ENCODE measurements around the gene RFX2.
"Not testable (repeated sequence)": the region's sequence is repeated elsewhere in the genome, so short reads cannot be mapped to it uniquely, and the experiment has no call there.

RFX2 gene

DNA sequence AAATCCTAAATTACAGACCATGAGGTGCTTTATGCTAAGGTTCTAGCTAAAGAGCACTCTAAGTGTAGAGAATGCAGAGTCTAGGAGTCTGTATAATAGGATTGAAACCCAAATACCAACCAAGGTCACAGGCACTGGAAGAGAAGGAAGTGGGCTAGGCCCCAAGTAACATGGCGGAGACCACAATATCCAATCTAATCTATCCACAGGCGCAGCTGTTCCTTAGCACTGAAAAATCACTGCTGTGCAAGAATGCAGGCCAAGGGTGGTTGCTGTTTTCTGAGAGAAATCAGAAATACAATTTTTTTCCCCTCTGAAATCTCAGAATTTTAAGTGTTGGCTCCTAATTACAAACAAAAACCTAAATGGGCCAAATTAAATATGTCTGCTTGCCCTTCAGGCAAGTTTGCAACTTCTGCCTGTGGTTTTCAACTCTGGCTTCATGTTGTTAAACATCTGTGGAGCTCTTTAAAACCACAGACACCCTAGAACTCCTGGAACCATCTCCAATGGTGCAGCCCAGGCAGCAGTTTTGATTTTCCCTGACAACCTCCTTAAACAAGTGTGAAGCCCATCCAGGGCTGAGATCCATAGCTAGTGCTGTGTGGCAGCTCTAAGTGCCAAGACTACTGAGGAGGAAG, 138.5 kb downstream of the RFX2 start:
- DNase-seq (ENCODE audit: low read depth in 2 of 2), result no peak

DNA sequence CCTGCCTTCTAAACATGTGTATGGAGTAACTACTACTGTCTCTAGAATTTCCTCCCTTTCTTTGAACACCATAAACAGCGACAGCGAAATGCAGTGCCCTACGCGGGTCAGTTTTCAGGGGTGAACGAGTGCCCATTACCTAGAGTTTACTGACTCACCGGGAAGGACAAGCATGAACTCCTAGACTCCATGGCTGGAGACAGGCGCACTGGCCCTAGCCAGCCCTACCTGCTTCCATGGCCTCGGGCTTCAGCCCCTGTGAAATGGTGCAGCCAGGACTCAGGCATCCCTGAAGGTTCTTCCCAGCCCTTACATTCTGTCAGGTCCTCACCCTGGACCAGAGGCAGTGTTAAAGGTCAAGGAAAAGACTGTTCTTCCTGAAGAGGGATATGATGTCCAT, 140.8 kb downstream of the RFX2 start:
- DNase-seq (ENCODE audit: low read depth in 2 of 2), result no peak

DNA sequence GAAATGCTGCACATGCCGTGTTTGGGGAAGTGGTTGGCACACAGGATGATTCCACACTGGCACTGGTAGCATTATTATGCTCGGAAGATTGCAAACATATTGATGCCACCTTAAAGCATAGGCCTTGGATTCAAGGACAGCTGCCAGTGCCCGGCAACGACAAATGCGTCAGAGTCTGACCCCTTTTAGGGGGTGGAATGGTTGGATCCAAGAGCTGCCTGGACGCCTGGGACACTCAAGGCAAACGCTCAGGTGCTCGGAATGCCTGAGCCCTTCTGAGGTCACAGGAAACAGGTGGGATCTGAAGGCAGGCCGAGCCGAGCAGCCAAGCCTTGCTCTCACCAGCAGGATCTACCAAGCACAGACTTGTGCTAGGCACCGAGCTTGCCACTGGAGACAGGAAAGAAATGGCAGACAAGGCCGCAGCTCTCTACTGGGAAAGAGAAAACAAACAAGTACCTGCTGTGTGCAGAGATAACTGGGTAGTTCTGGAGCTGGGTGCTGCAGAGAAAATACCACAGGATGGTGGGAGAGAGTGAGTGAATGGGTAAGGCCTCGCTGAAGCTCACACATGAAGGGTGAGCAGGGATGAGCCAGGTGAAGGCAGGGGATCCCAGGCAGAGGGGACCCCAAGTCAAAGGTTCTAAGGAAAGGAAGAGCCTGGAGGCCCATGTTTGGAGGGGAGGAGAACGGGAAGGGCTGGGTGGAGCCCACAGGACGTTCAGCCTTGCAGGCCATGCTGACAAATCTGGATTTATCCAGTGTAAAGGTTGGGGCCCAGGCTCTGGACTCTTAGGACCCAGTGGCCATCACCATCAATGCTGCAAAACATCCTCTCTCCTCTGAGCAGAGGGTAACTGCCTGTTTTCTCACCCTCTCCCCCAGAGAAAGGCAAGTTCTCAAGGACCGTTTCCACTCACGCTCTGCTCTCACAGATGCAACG, 141.6 kb downstream of the RFX2 start:
- DNase-seq (ENCODE audit: low read depth in 2 of 2), result no peak

DNA sequence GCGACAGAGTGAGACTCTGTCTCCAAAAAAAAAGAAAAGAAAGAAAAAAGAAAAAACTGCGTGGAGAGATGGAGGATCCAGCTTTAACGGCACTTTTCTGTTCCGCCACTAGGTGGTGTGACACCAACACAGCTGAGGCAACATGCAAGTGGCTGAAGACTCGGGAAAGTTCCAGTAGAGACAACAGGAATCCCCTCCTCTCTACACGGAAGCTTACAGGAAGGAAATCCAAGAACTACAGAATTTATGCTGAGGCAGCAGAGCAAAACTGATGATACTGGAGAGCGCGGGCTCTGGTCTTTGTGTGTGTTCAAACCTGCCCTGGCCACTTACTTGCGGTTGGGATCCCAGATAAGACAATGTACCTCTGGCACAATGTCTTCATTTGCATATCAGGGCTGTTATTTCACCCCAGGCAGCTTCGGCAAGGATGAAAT, 142.3 kb downstream of the RFX2 start:
- DNase-seq (ENCODE audit: low read depth in 2 of 2), result peak in 1 of 2 experiments; percentile 50

DNA sequence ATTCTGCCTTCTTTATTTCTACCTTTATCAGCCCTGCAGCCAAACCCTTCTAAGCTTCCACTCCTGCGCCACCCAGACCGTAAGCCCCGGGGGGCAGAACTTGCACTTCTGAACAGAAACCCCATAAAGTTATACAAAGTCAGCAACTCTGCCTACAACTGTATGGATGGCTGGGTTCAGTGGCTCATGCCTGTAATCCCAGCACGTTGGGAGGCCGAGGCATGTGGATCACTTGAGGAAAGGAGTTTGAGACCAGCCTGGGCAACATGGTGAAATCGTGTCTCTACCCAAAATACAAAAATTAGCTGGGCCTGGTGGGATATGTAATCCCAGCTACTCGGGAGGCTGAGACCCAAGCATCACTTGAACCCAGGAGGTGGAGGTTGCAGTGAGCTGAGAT, 142.7 kb downstream of the RFX2 start:
- DNase-seq (ENCODE audit: low read depth in 2 of 2), result no peak

DNA sequence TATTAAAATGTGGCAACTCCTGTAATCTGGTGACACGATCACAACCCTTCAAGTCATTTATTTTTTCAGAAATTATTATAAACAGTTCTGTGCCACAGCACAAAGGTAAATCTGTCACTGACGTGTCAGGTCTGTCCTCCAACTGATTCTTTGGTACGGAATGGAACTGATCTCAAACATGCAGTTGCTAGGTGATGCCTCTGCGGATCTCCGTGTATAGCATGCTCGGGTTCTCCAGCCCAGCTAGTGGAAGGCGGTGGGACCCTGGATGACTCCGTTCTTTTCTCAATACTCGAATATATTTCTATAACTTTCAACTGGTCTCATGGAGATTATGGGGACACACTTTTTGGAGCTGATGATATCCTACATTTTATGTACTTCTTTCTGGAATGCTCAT, 143.4 kb downstream of the RFX2 start:
- DNase-seq (ENCODE audit: low read depth in 2 of 2), result no peak

DNA sequence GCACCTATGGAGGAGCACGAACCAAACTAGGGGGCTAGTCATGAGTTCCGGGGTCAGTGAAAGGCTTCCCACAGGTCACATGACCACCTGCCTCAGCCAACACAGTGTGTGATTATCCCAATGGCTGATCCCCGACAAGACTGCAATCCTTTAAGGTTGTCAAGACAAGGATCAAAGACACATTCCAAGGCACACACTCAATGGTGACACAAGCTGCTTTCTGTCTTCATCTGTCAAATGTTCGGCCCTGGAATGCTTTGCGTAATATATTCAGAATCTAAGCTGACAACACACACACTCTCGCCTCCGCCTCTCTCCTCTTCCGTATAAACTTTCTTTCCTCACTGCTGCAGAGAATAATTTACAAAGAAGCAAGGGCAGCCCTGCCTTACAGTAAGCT, 144.1 kb downstream of the RFX2 start:
- no peak for DNase-seq (ENCODE audit: low read depth in 2 of 2)

DNA sequence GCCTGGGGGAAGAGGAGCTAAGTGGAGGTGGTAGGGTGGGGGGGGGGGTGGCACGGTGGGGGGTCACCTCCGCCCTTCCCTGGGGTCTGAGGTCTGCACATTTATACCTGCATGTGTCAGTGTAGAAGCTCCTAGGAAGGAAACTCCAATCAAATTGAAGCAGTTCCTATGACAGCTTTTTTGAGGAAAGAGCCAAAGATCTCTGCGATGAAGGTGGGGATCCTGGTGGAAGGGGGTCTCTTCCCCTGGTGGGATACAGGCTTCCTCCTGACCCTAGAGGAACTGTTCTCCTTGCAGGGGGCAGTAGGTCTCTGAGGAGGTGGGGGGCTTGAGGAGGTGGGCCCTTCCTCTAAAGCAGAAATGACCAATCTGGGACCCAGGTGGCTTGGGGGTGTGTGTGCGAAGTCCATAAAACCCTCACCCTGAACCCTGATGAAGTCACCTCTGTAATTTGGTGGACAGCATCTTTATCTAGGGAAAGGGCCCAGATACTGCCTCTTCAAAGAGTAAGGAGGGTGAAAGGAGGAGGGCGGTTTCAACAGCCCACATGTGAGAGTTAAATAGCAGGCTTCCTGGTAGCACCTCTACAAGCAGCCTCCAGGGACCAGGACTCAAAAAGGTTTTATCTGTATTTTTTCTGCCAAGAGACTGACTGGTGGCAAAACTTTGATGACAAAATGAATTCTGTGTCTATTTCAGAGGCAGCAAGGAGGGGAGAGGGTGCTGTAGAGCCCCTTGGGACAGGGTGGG, 145.3 kb downstream of the RFX2 start:
- no peak for DNase-seq (ENCODE audit: low read depth in 2 of 2)

DNA sequence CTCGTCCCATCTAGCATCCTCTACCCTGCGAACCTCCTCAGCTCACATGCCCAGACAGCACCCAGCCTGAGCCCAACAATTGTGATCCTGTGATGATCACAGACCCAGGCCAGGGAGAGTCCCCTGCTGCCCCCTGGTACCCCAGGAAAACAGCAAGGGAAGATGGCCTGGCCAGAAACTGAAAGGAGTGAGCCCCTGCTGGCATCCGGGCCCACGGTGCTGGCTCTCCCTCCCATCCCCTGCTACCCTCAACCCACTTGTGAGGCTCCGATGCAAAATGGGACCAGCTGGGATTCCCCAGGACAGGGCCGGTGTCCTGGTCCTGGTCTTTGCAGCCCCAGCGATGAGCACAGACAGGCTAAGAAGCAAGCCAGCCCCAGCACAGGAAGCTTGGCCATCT, 146.4 kb downstream of the RFX2 start:
- DNase-seq (ENCODE audit: low read depth in 2 of 2), result no peak

DNA sequence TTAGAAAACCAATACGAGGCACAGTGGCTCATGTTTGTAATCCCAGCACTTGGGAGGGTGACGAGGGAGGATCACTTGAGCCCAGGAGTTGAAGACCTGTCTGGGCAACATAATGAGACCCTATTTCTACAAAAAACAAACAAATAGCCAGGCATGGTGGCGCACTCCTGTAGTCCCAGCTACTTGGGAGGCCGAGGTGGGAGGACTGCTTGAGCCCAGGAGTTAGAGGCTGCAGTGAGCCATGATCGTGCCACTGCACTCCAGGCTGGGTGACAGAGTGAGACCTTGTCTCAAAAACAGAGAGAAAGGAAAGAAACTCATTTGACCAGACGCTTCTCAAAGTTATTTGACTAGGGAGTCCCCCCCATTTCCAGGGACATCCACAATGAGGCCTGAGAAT, 147.0 kb downstream of the RFX2 start:
- not testable (repeated sequence) for DNase-seq (ENCODE audit: low read depth in 2 of 2)

DNA sequence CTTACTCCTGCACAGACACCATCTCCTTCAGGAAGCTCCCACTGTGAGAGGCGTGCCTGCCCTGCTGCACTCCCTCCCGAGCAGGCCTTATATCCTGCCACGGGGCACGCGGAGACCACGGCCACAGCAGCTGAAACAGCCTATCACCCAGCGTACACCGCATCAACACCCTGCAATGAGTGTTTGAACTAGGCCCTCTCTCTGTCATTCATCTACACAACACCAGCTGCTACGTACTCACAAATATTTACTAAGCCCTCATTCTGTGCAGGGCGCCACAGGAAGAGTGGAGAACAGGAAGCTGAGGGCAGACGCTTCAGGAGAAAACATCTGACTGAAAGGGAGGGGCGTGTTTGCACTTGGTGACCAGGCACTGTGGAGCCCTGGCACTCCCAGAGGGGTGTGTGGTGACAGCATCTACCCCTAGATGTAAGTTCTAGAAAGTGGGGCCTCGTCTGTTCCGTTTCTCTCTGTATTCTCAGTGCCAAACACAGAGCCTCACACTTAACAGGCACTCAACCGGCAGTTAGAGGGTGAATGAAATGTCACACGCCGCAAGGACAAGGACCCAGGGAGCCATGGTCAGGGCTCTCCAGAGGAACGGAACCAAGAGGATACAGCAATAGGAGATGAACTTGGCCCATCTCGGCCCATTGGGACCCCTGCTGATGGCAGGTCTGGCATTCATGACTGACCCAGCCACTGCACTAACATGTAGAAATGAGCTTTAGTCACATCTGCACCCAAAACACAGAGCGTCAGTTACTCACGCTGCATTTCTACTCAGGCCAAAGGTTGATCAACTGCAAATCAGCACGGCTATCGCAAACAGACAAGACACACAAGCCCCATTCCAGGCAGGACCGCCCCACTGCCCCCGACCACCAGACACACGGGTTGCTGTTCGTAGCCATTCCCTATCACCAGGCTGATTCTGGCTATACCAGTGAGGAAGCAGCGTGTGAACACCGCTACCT, 148.0 kb downstream of the RFX2 start:
- DNase-seq (ENCODE audit: low read depth in 2 of 2), result no peak

DNA sequence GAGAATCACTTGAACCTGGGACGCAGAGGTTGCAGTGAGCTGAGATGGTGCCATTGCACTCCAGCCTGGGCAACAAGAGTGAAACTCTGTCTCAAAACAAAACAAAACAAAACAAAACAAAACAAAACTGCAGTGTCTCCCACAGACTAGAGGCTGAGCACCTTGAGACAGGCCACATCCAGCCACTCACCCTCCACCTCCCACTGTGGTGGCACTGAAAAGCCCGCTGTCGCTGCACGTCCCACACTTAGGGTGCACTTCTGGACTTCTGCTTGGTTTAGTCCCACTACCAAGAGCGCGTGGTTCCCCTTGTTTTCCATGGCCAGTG, 148.7 kb downstream of the RFX2 start:
- DNase-seq (ENCODE audit: low read depth in 2 of 2), result not testable (repeated sequence)

DNA sequence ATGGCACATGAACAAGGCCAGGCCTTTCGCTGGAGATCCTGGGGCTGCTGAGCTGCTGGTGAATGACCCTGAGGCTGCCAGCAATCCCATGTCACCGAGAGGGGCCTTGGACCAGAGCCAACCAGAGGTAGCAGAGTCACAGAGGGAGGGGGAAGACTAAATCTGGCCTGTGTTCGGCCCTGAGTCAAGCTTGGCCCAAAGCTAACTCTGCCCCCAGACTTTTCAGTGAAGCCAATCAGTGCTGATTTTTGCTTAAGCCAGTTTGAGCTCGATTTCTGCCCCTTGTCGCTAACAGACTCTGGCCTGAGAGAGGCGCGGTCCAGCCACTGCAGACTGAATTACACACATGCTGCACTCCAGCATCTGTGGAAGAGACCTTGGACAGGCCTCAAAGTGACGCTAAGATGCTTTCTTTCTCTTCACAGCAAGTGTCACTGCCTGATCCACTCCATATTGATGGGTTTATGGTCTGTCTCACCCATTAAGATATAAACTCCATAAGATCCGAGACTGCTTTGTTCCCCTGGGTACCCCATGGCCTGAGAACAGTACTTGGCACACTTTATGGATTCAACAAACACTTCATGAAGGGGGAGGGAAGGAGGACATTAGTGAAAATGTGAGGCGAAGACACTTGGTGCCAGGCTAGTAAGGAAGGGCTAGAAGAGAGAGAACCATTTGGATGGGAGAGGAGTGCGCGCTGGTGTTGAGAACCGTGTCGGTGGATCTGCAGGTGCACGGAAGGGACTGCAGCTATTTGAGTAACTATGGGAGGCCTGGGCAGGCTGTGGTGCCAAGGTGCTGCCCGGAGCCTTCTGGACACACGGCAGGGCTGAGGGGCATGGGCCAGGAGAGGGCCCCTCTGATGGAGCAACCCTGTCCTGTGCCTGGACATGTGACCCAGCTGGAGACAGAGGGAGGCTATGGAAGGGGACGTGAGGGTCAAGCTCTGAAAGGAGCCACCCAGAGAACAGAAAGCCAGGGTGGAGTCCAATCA, 150.0 kb downstream of the RFX2 start:
- no peak for DNase-seq (ENCODE audit: low read depth in 2 of 2)

DNA sequence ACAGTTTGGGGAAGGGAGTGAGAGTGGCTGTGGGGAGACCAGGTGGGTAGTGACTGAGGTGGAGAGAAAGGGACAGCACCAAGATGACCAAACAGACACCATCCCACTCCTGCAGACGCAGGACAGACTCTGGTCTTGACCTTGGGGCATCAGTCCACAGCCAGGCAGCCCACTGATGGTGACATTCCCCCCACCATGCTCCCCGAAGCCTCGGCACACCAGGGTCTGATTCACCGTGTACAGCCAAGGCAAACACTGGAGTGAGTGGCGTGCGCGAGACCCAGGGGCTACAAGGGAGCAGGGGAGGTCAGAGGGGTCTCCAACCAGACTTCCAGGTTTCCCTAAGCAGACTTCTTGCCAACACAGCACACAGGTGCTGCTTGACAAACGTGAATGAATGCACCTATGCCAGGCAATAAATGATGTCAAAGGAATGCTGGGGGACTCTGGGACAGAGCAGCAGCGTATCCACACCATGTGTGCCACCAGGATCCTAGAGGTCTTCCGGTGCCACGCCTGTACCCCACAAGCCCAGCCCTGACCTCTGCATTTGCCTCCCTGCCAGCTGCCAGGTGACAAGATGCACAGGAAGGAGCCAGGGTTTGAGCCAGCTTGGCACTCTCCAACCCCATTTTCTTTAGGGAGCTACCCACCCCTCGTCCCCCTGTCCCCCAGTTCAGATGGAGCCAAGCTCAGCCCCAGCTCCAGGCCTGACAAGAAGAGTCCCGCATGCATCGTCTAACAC, 150.9 kb downstream of the RFX2 start:
- no peak for DNase-seq (ENCODE audit: low read depth in 2 of 2)

DNA sequence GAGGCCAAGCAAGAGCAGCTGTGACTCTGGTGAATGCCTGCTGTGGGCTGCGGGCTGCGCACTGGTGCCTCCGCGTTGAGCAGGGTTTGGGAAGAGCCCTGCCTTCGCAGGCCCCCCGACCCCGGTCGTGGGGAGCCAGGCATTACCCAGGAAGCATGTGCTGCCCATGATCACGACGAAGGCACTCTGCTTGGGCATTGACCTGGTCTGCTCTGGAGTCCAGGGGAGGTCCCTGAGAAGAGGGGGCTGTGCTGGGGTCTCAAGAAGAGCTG, 151.5 kb downstream of the RFX2 start:
- DNase-seq (ENCODE audit: low read depth in 2 of 2), result no peak

DNA sequence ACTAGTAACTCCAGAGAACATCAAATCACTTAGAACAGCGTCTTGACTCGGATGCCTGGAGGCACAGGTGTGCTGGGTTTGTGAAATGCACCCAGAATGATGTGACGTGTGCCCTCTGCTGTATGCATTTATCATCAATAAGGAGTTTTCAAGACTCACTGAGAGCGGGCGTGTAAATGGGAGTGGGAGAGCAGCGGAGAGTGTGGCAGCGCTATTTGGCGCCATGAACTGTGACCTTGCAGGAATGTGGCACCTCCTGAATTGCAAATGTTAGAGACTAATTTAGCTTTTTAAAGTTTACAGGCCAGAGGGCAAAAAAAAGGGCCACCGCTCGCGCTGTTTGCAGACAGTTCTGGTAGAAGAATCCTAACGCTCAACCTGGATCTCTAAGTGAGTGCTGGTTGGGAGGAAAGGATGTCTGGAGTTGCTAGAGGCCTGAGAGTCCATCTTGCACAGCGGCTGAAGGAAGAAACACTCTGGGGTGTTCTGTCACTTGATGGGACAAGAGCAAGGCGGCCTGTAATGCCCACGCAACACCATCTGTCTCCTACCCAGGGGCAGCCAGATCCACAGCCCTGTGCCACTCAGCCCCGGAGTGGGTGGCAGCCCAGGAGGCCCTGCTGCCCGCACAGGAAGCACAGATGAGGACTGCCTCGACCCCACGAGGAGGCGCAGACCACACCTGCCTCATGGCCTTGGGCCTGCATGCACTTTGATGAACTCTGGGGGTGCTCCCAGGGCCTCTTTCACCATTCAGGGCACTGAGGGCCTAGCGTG, 152.0 kb downstream of the RFX2 start:
- DNase-seq (ENCODE audit: low read depth in 2 of 2), result no peak

DNA sequence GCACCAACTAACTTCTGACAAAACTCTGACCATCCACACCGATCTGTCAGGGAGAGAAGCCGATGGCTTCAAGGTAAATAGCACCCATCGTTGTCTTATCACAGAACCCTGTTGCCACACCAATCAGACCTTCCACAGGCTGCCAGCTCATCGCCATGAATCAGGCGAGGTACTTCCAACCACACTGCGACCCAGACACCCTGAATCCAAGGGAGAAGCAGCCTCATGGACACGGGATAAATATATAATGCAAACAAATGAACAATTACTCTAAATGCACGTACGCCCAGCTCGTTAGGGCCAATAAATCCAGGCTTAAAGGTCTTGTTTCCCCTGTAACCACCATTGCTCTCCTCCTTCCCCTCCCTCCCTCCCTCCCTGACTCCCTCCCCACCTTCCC, 153.1 kb downstream of the RFX2 start:
- DNase-seq (ENCODE audit: low read depth in 2 of 2), result no peak

DNA sequence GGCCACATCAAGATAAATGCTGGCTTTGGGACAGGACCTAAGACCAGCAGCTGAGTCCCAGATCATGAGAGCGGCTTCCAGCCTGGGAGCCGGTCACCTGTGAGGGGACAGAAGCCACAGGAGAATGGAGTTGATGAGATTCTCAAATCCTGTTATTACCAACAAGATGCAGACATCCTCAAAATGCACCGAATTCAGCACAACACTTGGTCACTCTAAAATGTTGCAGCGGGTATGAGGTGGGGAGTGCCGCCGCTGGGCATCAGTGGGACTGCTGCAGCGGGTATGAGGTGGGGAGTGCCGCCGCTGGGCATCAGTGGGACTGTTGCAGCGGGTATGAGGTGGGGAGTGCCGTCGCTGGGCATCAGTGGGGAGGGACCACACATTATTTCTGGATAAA, 153.6 kb downstream of the RFX2 start:
- DNase-seq (ENCODE audit: low read depth in 2 of 2), result no peak

DNA sequence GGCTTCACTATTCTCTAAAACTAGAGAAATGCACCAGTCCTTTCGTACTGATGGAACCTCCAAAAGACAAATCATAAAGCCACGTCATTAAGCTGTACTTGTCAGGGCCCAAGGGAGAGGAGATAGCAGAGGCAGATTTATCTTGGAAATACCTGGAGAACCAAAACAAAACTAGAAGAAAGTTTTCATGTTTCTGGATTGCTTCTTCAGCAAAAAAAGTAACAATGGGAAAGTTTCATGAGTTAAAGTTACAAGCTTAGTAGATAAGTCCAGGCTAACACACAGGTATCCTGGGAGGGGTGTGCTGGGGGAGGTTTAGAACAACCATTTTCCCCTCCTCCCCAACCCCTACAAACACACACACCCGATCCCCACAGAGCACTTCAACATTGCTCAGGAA, 154.0 kb downstream of the RFX2 start:
- no peak for DNase-seq (ENCODE audit: low read depth in 2 of 2)

Measured in fibroblast of skin of left quadriceps (primary cell).